ENCODE data around the gene MAP3K4. TPM values are rescaled to one million over a fixed set of nuclear protein-coding genes. Genes with fewer than 3 reads are reported as not detected.

MAP3K4 gene
- total and polyA plus RNA-seq, 7 donors = 4.6 to 79.2 (median 22.7) TPM

- WGBS, 2 donors = 92 to 96% methylated on average over 8 of the region's 8 CpGs
- no peaks in the 10 kb centered on the region for H3K9me3 ChIP-seq
- no peaks in the 10 kb centered on the region for H3K27me3 ChIP-seq
- DNase-seq = no peak
- H3K4me1 ChIP-seq = peaks cover 0 to 6% (median 2%) of the 10 kb centered on the region in 4 donors
- TF ChIP-seq POLR2AphosphoS5 (IDR thresholded peaks at IDR 0.05) = no peak
- no peak for TF ChIP-seq POLR2A (IDR thresholded peaks at IDR 0.05)
- no peak for TF ChIP-seq EP300 (IDR thresholded peaks at IDR 0.05)
- TF ChIP-seq CTCF (IDR thresholded peaks at IDR 0.05) = no peak
- H3K27ac ChIP-seq = no peak overlapping the region
- no peaks in the 10 kb centered on the region for H3K36me3 ChIP-seq
- intact Hi-C loops (cut with DNase I) = no loop called here
- no peak overlapping the region for H3K4me3 ChIP-seq
Measured at GRCh38 chr6:161021998-161022743, 30.6 kb downstream of the MAP3K4 start.

GRCh38 chr6:161023316-161023715, 31.7 kb downstream of the MAP3K4 start:
- H3K4me3 ChIP-seq = no peak overlapping the region
- H3K27me3 ChIP-seq = no peaks in the 10 kb centered on the region
- no peaks in the 10 kb centered on the region for H3K9me3 ChIP-seq
- H3K36me3 ChIP-seq = no peaks in the 10 kb centered on the region
- intact Hi-C loops (cut with DNase I) = no loop called here
- H3K4me1 ChIP-seq = peaks cover 0 to 4% (median 0%) of the 10 kb centered on the region in 4 donors
- 83 to 84% methylated on average over 2 of the region's 2 CpGs for WGBS, 2 donors
- H3K27ac ChIP-seq = no peak overlapping the region
- DNase-seq = no peak
- no peak for TF ChIP-seq POLR2A (IDR thresholded peaks at IDR 0.05)
- no peak for TF ChIP-seq CTCF (IDR thresholded peaks at IDR 0.05)
- no peak for TF ChIP-seq EP300 (IDR thresholded peaks at IDR 0.05)
- no peak for TF ChIP-seq POLR2AphosphoS5 (IDR thresholded peaks at IDR 0.05)

GRCh38 chr6:161024364-161024920, 32.9 kb downstream of the MAP3K4 start:
- intact Hi-C loops (cut with DNase I) = no loop called here
- no peaks in the 10 kb centered on the region for H3K27me3 ChIP-seq
- WGBS, 2 donors = 87 to 94% methylated on average over 8 of the region's 8 CpGs

DNA sequence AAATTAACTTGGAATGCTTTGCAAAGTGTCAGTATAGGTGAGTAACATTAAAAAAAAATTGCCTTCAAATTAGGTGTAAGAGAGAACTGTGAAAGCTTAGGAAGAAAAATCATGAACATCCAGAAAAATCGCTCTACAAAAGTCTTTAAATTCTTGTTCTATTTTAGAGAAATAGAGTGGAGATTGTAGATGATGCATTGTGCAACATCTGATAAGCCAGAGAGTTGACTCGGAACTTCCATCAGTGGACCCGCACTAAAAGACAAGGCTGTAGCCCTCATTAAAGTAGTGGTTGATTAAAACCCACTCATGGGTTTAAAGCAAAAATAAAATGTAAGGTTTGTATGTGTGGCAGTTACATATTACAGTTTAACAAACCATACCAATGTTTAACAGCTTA, 35.8 kb downstream of the MAP3K4 start:
- Histone ChIP-seq H3K36me3 (no peaks in the 10 kb centered on the region), H3K27me3 (no peaks in the 10 kb centered on the region), H3K9me3 (no peaks in the 10 kb centered on the region), H3K4me3 (no peak overlapping the region), H3K27ac (no peak overlapping the region), H3K4me1 (peaks cover 0 to 28% (median 22%) of the 10 kb centered on the region in 4 donors)
- intact Hi-C loops (cut with DNase I) = no loop called here
- 94 to 96% methylated on average over 3 of the region's 3 CpGs for WGBS, 2 donors
- TF ChIP-seq EP300 (IDR thresholded peaks at IDR 0.05) (no peak), CTCF (IDR thresholded peaks at IDR 0.05) (no peak), POLR2AphosphoS5 (IDR thresholded peaks at IDR 0.05) (no peak), POLR2A (IDR thresholded peaks at IDR 0.05) (no peak)
- no peak for DNase-seq

More at GRCh38 chr6:161024364-161024920, 32.9 kb downstream of the MAP3K4 start:
- peaks cover 0 to 15% (median 9%) of the 10 kb centered on the region in 4 donors for H3K4me1 ChIP-seq
- H3K9me3 ChIP-seq = no peaks in the 10 kb centered on the region
- no peak overlapping the region for H3K4me3 ChIP-seq
- H3K27ac ChIP-seq = no peak overlapping the region
- H3K36me3 ChIP-seq = no peaks in the 10 kb centered on the region
- no peak for TF ChIP-seq POLR2A (IDR thresholded peaks at IDR 0.05)
- no peak for TF ChIP-seq CTCF (IDR thresholded peaks at IDR 0.05)
- no peak for TF ChIP-seq POLR2AphosphoS5 (IDR thresholded peaks at IDR 0.05)
- TF ChIP-seq EP300 (IDR thresholded peaks at IDR 0.05) = no peak
- no peak for DNase-seq

Measured in sigmoid colon (tissue), 7 donors.